GM23338 (cell line): ENCODE measurements around the gene RPH3AL. TPM values are rescaled to one million over a fixed set of nuclear protein-coding genes. Genes with fewer than 3 reads are reported as not detected.

Experiments used
- ATAC-seq: fragments of 200-7000 bp; cut with Tn5 transposase; 3 replicates; pipeline ENCODE4 v1.9.1; 2020
- DNase-seq: peaks from one replicate; pipeline ENCODE4 v3.0.0-alpha.2; 2015; ENCODE audit warnings: low spot score
- H2AFZ ChIP-seq: fragments of 200-600 bp; sonication (generic); 2 replicates; pipeline ENCODE4 v1.8.0; 2016; ENCODE audit warnings: antibody characterized with exemption, mild to moderate bottlenecking, moderate library complexity
- H3F3A ChIP-seq: fragments of 200-600 bp; sonication (generic); replicated peaks from 2 replicates; pipeline ENCODE4 v1.8.0; 2017; ENCODE audit warnings: antibody characterized with exemption, mixed run types, low read depth
- H3K27ac ChIP-seq: fragments of 200-600 bp; sonication (generic); 2 replicates; pipeline ENCODE4 v1.6.1; 2016; ENCODE audit warnings: low read depth
- H3K27me3 ChIP-seq: fragments of 200-600 bp; sonication (generic); 2 replicates; pipeline ENCODE4 v1.8.0; 2016; ENCODE audit warnings: mild to moderate bottlenecking, mixed run types, moderate library complexity; ENCODE audit not compliant: insufficient read depth
- H3K36me3 ChIP-seq: fragments of 200-600 bp; sonication (generic); 2 replicates; pipeline ENCODE4 v1.8.0; 2016; ENCODE audit warnings: mild to moderate bottlenecking; ENCODE audit not compliant: insufficient read depth
- H3K4me1 ChIP-seq: fragments of 200-600 bp; sonication (generic); 2 replicates; pipeline ENCODE4 v1.8.0; 2016; ENCODE audit warnings: mild to moderate bottlenecking, moderate library complexity; ENCODE audit not compliant: insufficient read depth
- H3K4me2 ChIP-seq: fragments of 200-600 bp; sonication (generic); 2 replicates; pipeline ENCODE4 v1.7.1; 2017; ENCODE audit warnings: mixed run types
- H3K4me3 ChIP-seq: fragments of 200-600 bp; sonication (generic); 2 replicates; pipeline ENCODE4 v1.6.1; 2016; ENCODE audit warnings: mixed run types
- H3K79me2 ChIP-seq: fragments of 200-600 bp; sonication (generic); replicated peaks from 2 replicates; pipeline ENCODE4 v1.8.0; 2017; ENCODE audit warnings: mild to moderate bottlenecking; ENCODE audit not compliant: insufficient read depth
- H3K9me2 ChIP-seq: fragments of 200-600 bp; sonication (generic); 2 replicates; pipeline ENCODE4 v1.8.0; 2017; ENCODE audit not compliant: insufficient read depth
- H4K20me1 ChIP-seq: fragments of 200-600 bp; sonication (generic); replicated peaks from 2 replicates; pipeline ENCODE4 v1.8.0; 2017; ENCODE audit warnings: mild to moderate bottlenecking; ENCODE audit not compliant: insufficient read depth
- H3K27ac Mint-ChIP-seq: 2 replicates; pipeline ENCODE4 v1.8.0; 2020; ENCODE audit warnings: inconsistent platforms, mild to moderate bottlenecking, moderate library complexity, mixed read lengths
- H3K27me3 Mint-ChIP-seq: 3 replicates; pipeline ENCODE4 v1.8.0; 2022; ENCODE audit warnings: low read depth, mild to moderate bottlenecking, moderate library complexity, mixed read lengths, inconsistent platforms; ENCODE audit not compliant: insufficient read depth, poor library complexity
- H3K36me3 Mint-ChIP-seq: 3 replicates; pipeline ENCODE4 v1.8.0; 2021; ENCODE audit warnings: low read depth, mild to moderate bottlenecking, inconsistent platforms, moderate library complexity, mixed read lengths
- H3K4me1 Mint-ChIP-seq: 3 replicates; pipeline ENCODE4 v1.8.0; 2020; ENCODE audit warnings: mild to moderate bottlenecking, inconsistent platforms, mixed read lengths
- H3K4me3 Mint-ChIP-seq: 3 replicates; pipeline ENCODE4 v1.8.0; 2021; ENCODE audit warnings: moderate library complexity, mild to moderate bottlenecking, inconsistent platforms, mixed read lengths
- H3K9me3 Mint-ChIP-seq: 3 replicates; pipeline ENCODE4 v1.8.0; 2020; ENCODE audit warnings: moderate library complexity, mild to moderate bottlenecking, inconsistent platforms, mixed read lengths
- CTCF ChIP-seq, 2 experiments: fragments of 200-600 bp in 1 of 2; sonication (generic) in 1 of 2; conservative IDR thresholded peaks; 2 replicates each; pipeline versions ENCODE4 v1.5.1 to v1.6.1; 2016 to 2017; ENCODE audit warnings: antibody characterized with exemption in 2 of 2, low read depth in 2 of 2, mild to moderate bottlenecking in 2 of 2, moderate library complexity in 1 of 2
- ETS1 ChIP-seq: IDR thresholded peaks from 2 replicates; pipeline ENCODE4 v1.6.1; 2016; ENCODE audit warnings: antibody characterized with exemption
- EZH2 ChIP-seq: fragments of 200-600 bp; sonication (generic); IDR thresholded peaks from one replicate; pipeline ENCODE4 v1.8.0; 2017; ENCODE audit warnings: antibody characterized with exemption, mild to moderate bottlenecking, low read depth; ENCODE audit not compliant: unreplicated experiment
- EZH2phosphoT487 ChIP-seq: fragments of 200-600 bp; sonication (generic); IDR thresholded peaks from one replicate; pipeline ENCODE4 v1.8.1; 2018; ENCODE audit warnings: antibody characterized with exemption; ENCODE audit not compliant: unreplicated experiment
- JUNB ChIP-seq: IDR thresholded peaks from one replicate; pipeline ENCODE4 v1.6.1; 2016; ENCODE audit warnings: antibody characterized with exemption; ENCODE audit not compliant: unreplicated experiment
- NANOG ChIP-seq: IDR thresholded peaks from 2 replicates; pipeline ENCODE4 v1.6.1; 2016; ENCODE audit warnings: antibody characterized with exemption, borderline replicate concordance
- REST ChIP-seq: IDR thresholded peaks from one replicate; pipeline ENCODE4 v1.6.1; 2018; ENCODE audit warnings: antibody characterized with exemption; ENCODE audit not compliant: unreplicated experiment
- STAT1 ChIP-seq: IDR thresholded peaks from one replicate; pipeline ENCODE4 v1.6.1; 2016; ENCODE audit warnings: antibody characterized with exemption; ENCODE audit not compliant: unreplicated experiment
- ZNF114 ChIP-seq: fragments of 250-450 bp; sonication (Bioruptor Pico); IDR thresholded peaks from 2 replicates; pipeline ENCODE4 v1.5.0; 2020; ENCODE audit warnings: mild to moderate bottlenecking, moderate library complexity
- polyA plus RNA-seq: library from polyadenylated mRNA; unstranded; fragments of >200 nt; fragmentation: Nextera tagmentation; extraction: Ambion mirVana; gene quantifications from 2 replicates; pipeline ENCODE4 v1.2.1, GENCODE V29; 2016
- total RNA-seq: library from RNA; depleted of rRNA; stranded (reverse); fragments of >200 nt; shearing (Covaris generic); gene quantifications from 2 replicates; pipeline ENCODE4 v1.2.3, GENCODE V29; 2014

RPH3AL gene
- total and polyA plus RNA-seq, 2 experiments from 2014 or later = 2.7 to 6.3 TPM

- H3K27ac Mint-ChIP-seq = no peak overlapping the region
- H3K4me1 ChIP-seq = no peaks in the 10 kb centered on the region; the same call in 1 of the 2 replicates
Measured at GRCh38 chr17:356671-357434, 4.2 kb upstream of the RPH3AL start.

More at GRCh38 chr17:356671-357434, 4.2 kb upstream of the RPH3AL start:
- H3K27me3 ChIP-seq = no peaks in the 10 kb centered on the region
- no peaks in the 10 kb centered on the region for H3K9me2 ChIP-seq
- TF ChIP-seq REST (no peak), ZNF114 (CRISPR knock-in tag) (no peak), EZH2phosphoT487 (no peak), CTCF (conservative IDR thresholded peaks at IDR 0.05; ENCODE audit: low read depth in 2 of 2) (no peak), JUNB (no peak), ETS1 (no peak), EZH2 (no peak), NANOG (no peak), STAT1 (no peak)
- ATAC-seq = no peak
- Mint-ChIP-seq H3K9me3 (peaks cover 29% of the 10 kb centered on the region), H3K4me3 (peak overlapping the region; percentile 3; the same call in 1 of the 3 replicates), H3K36me3 (peaks cover 19% of the 10 kb centered on the region), H3K27me3 (peaks cover 15% of the 10 kb centered on the region), H3K4me1 (peaks cover 15% of the 10 kb centered on the region)
- no peak overlapping the region for H3K27ac ChIP-seq
- DNase-seq = no peak
- H3F3A ChIP-seq = 0 out of 2 replicates have a peak, but pooled peaks cover 4% of the 10 kb centered on the region
- no peak overlapping the region for H2AFZ ChIP-seq
- H3K4me3 ChIP-seq = no peak overlapping the region
- H3K79me2 ChIP-seq = no peaks in the 10 kb centered on the region
- H4K20me1 ChIP-seq = no peaks in the 10 kb centered on the region
- no peak overlapping the region for H3K4me2 ChIP-seq
- H3K36me3 ChIP-seq = no peaks in the 10 kb centered on the region
